Naive thymus-derived CD4-positive, alpha-beta T cell (primary cell): ENCODE results near the gene ESPL1. TPM values are rescaled to one million over a fixed set of nuclear protein-coding genes. Genes with fewer than 3 reads are reported as not detected.
A peak's percentile ranks its signal among the peaks of the same experiment; 100 is the strongest.
"Not testable (repeated sequence)": the region's sequence is repeated elsewhere in the genome, so short reads cannot be mapped to it uniquely, and the experiment has no call there.

Experiments used
- ATAC-seq: fragments of 150-1000 bp; cut with Tn5 transposase; 2 replicates; pipeline ENCODE4 v1.10.0; 2021; ENCODE audit warnings: mild to moderate bottlenecking, moderate library complexity
- CTCF ChIA-PET: fragments of 350-600 bp; sonication (Branson Sonifier 250); formaldehyde crosslinking; loops from one replicate; lab custom pipeline; 2021; ENCODE audit warnings: antibody characterized with exemption; lab: Charles Lee
- POLR2A ChIA-PET: fragments of 350-600 bp; sonication (Branson Sonifier 250); formaldehyde crosslinking; loops from one replicate; lab custom pipeline; 2021; ENCODE audit warnings: antibody characterized with exemption, inconsistent platforms; lab: Charles Lee
- DNase-seq, 9 donors: peaks; one replicate each; pipeline versions ENCODE4 v3.0.0 to v3.0.0-alpha.2; 2020 to 2022; ENCODE audit warnings: mixed read lengths in 1 of 9
- H3K27ac ChIP-seq: one replicate; pipeline ENCODE4 v1.7.0; 2013; ENCODE audit warnings: mild to moderate bottlenecking, low read depth, low read length, moderate library complexity
- H3K27me3 ChIP-seq, 2 donors: one replicate each; pipeline ENCODE4 v1.7.0; 2013; ENCODE audit warnings: low read length in 2 of 2, mild to moderate bottlenecking in 2 of 2, moderate library complexity in 2 of 2; ENCODE audit not compliant: control insufficient read depth in 2 of 2, insufficient read depth in 2 of 2
- H3K36me3 ChIP-seq, 3 experiments: 1 replicate in 2 of 3; 2 replicates in 1 of 3; pipeline ENCODE4 v1.7.0; 2013; ENCODE audit warnings: low read length in 3 of 3, mild to moderate bottlenecking in 3 of 3, moderate library complexity in 1 of 3; ENCODE audit not compliant: insufficient read depth in 3 of 3, control insufficient read depth in 2 of 3
- H3K4me1 ChIP-seq, 2 donors: one replicate each; pipeline ENCODE4 v1.7.0; 2013; ENCODE audit warnings: low read length in 2 of 2, mild to moderate bottlenecking in 2 of 2, moderate library complexity in 1 of 2; ENCODE audit not compliant: control insufficient read depth in 2 of 2, insufficient read depth in 2 of 2
- H3K4me3 ChIP-seq: 2 replicates; pipeline ENCODE4 v1.7.0; 2013; ENCODE audit warnings: mild to moderate bottlenecking, low read length
- H3K9me3 ChIP-seq, 3 experiments: 1 replicate in 2 of 3; 2 replicates in 1 of 3; pipeline ENCODE4 v1.7.0; 2013; ENCODE audit warnings: low read length in 3 of 3; ENCODE audit not compliant: control insufficient read depth in 2 of 3
- H3K27ac Mint-ChIP-seq, 9 donors: one replicate each; pipeline ENCODE4 v1.8.0; 2020 to 2022; ENCODE audit warnings: mixed read lengths in 9 of 9, mild to moderate bottlenecking in 8 of 9, moderate library complexity in 5 of 9, inconsistent platforms in 2 of 9
- H3K27me3 Mint-ChIP-seq, 5 donors: one replicate each; pipeline ENCODE4 v1.8.0; 2021 to 2022; ENCODE audit warnings: mixed read lengths in 5 of 5, mild to moderate bottlenecking in 1 of 5
- H3K36me3 Mint-ChIP-seq, 5 donors: one replicate each; pipeline ENCODE4 v1.8.0; 2020 to 2022; ENCODE audit warnings: mixed read lengths in 5 of 5, mild to moderate bottlenecking in 3 of 5, inconsistent platforms in 1 of 5
- H3K4me1 Mint-ChIP-seq, 7 donors: one replicate each; pipeline ENCODE4 v1.8.0; 2020 to 2022; ENCODE audit warnings: mixed read lengths in 7 of 7, mild to moderate bottlenecking in 3 of 7, inconsistent platforms in 1 of 7
- H3K4me3 Mint-ChIP-seq, 10 donors: one replicate each; pipeline ENCODE4 v1.8.0; 2020 to 2022; ENCODE audit warnings: mild to moderate bottlenecking in 10 of 10, mixed read lengths in 10 of 10, moderate library complexity in 6 of 10, inconsistent platforms in 2 of 10
- H3K9me3 Mint-ChIP-seq, 11 donors: one replicate each; pipeline ENCODE4 v1.8.0; 2020 to 2022; ENCODE audit warnings: mixed read lengths in 11 of 11, mild to moderate bottlenecking in 4 of 11, inconsistent platforms in 1 of 11, moderate library complexity in 1 of 11
- intact Hi-C, 2 donors: fragments of 100-400 bp; cut with micrococcal nuclease; formaldehyde crosslinking; loops; one replicate each; pipeline ENCODE4 v1.15.1; 2023
- polyA plus RNA-seq, 2 donors: library from polyadenylated mRNA; unstranded; fragments of 300-500 nt; fragmentation: Illumina TruSeq; gene quantifications; one replicate each; pipeline ENCODE4 v1.2.3, GENCODE V29; 2021
- total RNA-seq, 6 experiments: library from RNA in 5 of 6; stranded (reverse) in 5 of 6; gene quantifications; 1 replicate in 5 of 6; 2 replicates in 1 of 6; pipeline ENCODE4 v1.2.3 and lab custom pipeline; 2021 to 2026

ESPL1 gene
- total and polyA plus RNA-seq, 7 experiments from 2014 or later, result 0.08 to 65.4 (median 1.1) TPM; not detected in 2

- Mint-ChIP-seq H3K9me3 (no peaks in the 10 kb centered on the region), H3K27me3 (no peaks in the 10 kb centered on the region), H3K4me3 (peak within 1 kb of the TSS; percentile 91 to 100 (median 98)), H3K27ac (peak within 1 kb of the TSS; percentile 96 to 99 (median 98)), H3K36me3 (peaks cover 0 to 15% (median 8%) of the 10 kb centered on the region in 5 donors), H3K4me1 (peaks cover 27 to 62% (median 37%) of the 10 kb centered on the region in 7 donors)
- intact Hi-C loops, result loop anchor here (1.0 to 5.0 kb wide), 15 partner anchors 26 to 382 kb away; partner anchors contain the start of genes AAAS (in 2 of the 2), ATP5MC2 (in 2 of the 2), CSAD (in 2 of the 2) and EIF4B (in 2 of the 2)
- DNase-seq (peak; percentile 71 to 94 (median 88)), ATAC-seq (peak; percentile 95)
- H3K27ac ChIP-seq, result peak within 1 kb of the TSS; percentile 94
- H3K9me3 ChIP-seq, result no peaks in the 10 kb centered on the region
- peaks cover 0 to 24% (median 3%) of the 10 kb centered on the region in 3 experiments for H3K36me3 ChIP-seq
- ChIA-PET POLR2A (interaction anchor here (0.6 to 8.0 kb wide), 36 partner anchors 12 to 289 kb away, joined by 3 to 81 read pairs (median 4); partner anchors contain the start of genes AAAS, CSAD, EIF4B and ITGB7), CTCF (interaction anchor here (0.6 to 2.4 kb wide), 13 partner anchors 10 to 1247 kb away, joined by 3 to 18 read pairs (median 3); partner anchors contain the start of genes AAAS, ATP5MC2 and TARBP2)
- no peaks in the 10 kb centered on the region for H3K27me3 ChIP-seq
- peaks cover 24 to 28% of the 10 kb centered on the region in 2 donors for H3K4me1 ChIP-seq
- H3K4me3 ChIP-seq, result peak within 1 kb of the TSS; percentile 85
These were observed 27.2 kb downstream of the ESPL1 start, which contains the start of gene PFDN5 for GRCh38 chr12:53295070-53295890. TSS of gene PFDN5 (plus strand) at chr12:53295542. CDS start at chr12:53295568, 26 bp downstream.

- H3K4me3 Mint-ChIP-seq, result peak overlapping the region; percentile 91 to 100 (median 98)
- peaks cover 32 to 68% (median 43%) of the 10 kb centered on the region in 7 donors for H3K4me1 Mint-ChIP-seq
- H3K27me3 Mint-ChIP-seq, result no peaks in the 10 kb centered on the region
- H3K36me3 Mint-ChIP-seq, result peaks cover 0 to 19% (median 8%) of the 10 kb centered on the region in 5 donors
- H3K9me3 ChIP-seq, result no peaks in the 10 kb centered on the region
- intact Hi-C loops, result loop anchor here (1.0 to 5.0 kb wide), 15 partner anchors 25 to 381 kb away; partner anchors contain the start of genes AAAS (in 2 of the 2), ATP5MC2 (in 2 of the 2), CSAD (in 2 of the 2) and EIF4B (in 2 of the 2)
- H3K4me3 ChIP-seq, result peak overlapping the region; percentile 85
- no peaks in the 10 kb centered on the region for H3K27me3 ChIP-seq
- peak overlapping the region; percentile 96 to 99 (median 98) for H3K27ac Mint-ChIP-seq
- H3K4me1 ChIP-seq, result peaks cover 28 to 33% of the 10 kb centered on the region in 2 donors
- H3K27ac ChIP-seq, result peak overlapping the region; percentile 94
- peaks cover 0 to 24% (median 3%) of the 10 kb centered on the region in 3 experiments for H3K36me3 ChIP-seq
- no peaks in the 10 kb centered on the region for H3K9me3 Mint-ChIP-seq
- ChIA-PET CTCF (interaction anchor here (0.6 to 2.4 kb wide), 11 partner anchors 10 to 1246 kb away, joined by 3 to 18 read pairs (median 3); partner anchors contain the start of genes AAAS, ATP5MC2 and ESPL1), POLR2A (interaction anchor here (0.6 to 8.0 kb wide), 30 partner anchors 12 to 289 kb away, joined by 3 to 81 read pairs (median 5); partner anchors contain the start of genes AAAS, CSAD, EIF4B and ITGB7)
- ATAC-seq (no peak), DNase-seq (peak in 1 of 9 donors; percentile 9)
These were observed 27.8 kb downstream of the ESPL1 start for GRCh38 chr12:53295891-53296219.

GRCh38 chr12:53297106-53297505 lies 29.0 kb downstream of the ESPL1 start:
- Histone ChIP-seq H3K36me3 (peaks cover 0 to 27% (median 3%) of the 10 kb centered on the region in 3 experiments), H3K27ac (peak overlapping the region; percentile 94), H3K4me1 (peaks cover 28 to 33% of the 10 kb centered on the region in 2 donors)
- H3K4me3 ChIP-seq, H3K9me3 ChIP-seq, H3K27me3 ChIP-seq, ATAC-seq, H3K9me3 Mint-ChIP-seq, DNase-seq, H3K27me3 Mint-ChIP-seq: not testable (repeated sequence)
- CTCF ChIA-PET, result interaction anchor here (1.0 to 2.3 kb wide), 5 partner anchors 24 to 85 kb away, joined by 3 to 14 read pairs (median 4); partner anchors contain the start of genes AAAS and ESPL1
- Mint-ChIP-seq H3K27ac (peak overlapping the region in 6 of 9 donors; percentile 16 to 99 (median 96)), H3K36me3 (peaks cover 0 to 22% (median 8%) of the 10 kb centered on the region in 5 donors), H3K4me3 (peak overlapping the region; percentile 6 to 100 (median 84)), H3K4me1 (peaks cover 40 to 80% (median 54%) of the 10 kb centered on the region in 7 donors)
- POLR2A ChIA-PET, result interaction anchor here (0.7 to 8.0 kb wide), 12 partner anchors 23 to 204 kb away, joined by 3 to 81 read pairs (median 10); partner anchors contain the start of genes AAAS, CSAD, ITGB7 and SP1
- intact Hi-C loops, result loop anchor here (5.0 kb wide), 2 partner anchors 245 to 380 kb away; partner anchors contain the start of genes ATP5MC2 (in 1 of the 2) and TNS2 (in 1 of the 2)

- H3K27ac ChIP-seq, result peak overlapping the region; percentile 68
- Mint-ChIP-seq H3K9me3 (no peaks in the 10 kb centered on the region), H3K36me3 (peaks cover 7 to 23% (median 15%) of the 10 kb centered on the region in 5 donors), H3K4me1 (peaks cover 47 to 91% (median 61%) of the 10 kb centered on the region in 7 donors), H3K27me3 (no peaks in the 10 kb centered on the region), H3K4me3 (peak overlapping the region in 9 of 10 donors; percentile 6 to 95 (median 49)), H3K27ac (peak overlapping the region in 7 of 9 donors; percentile 20 to 97 (median 68))
- intact Hi-C loops, result loop anchor here (2.0 to 5.0 kb wide), 3 partner anchors 47 to 379 kb away; partner anchors contain the start of genes ATP5MC2 (in 1 of the 2) and TNS2 (in 1 of the 2)
- ATAC-seq (no peak), DNase-seq (no peak)
- H3K4me3 ChIP-seq, result no peak overlapping the region
- ChIA-PET CTCF (interaction anchor here (0.6 to 2.3 kb wide), 7 partner anchors 10 to 118 kb away, joined by 3 to 14 read pairs (median 5); partner anchors contain the start of genes AAAS, CSAD and ZNF740), POLR2A (interaction anchor here (0.6 to 8.0 kb wide), 11 partner anchors 12 to 273 kb away, joined by 3 to 81 read pairs (median 8); partner anchors contain the start of genes AAAS, CSAD, ITGB7 and TARBP2)
- peaks cover 0 to 38% (median 3%) of the 10 kb centered on the region in 3 experiments for H3K36me3 ChIP-seq
- no peaks in the 10 kb centered on the region for H3K9me3 ChIP-seq
- H3K4me1 ChIP-seq, result peaks cover 28 to 36% of the 10 kb centered on the region in 2 donors
- no peaks in the 10 kb centered on the region for H3K27me3 ChIP-seq
These were observed 30.1 kb downstream of the ESPL1 start for GRCh38 chr12:53298164-53298563.

- H3K27ac ChIP-seq, result peak overlapping the region; percentile 68
- H3K9me3 ChIP-seq, result no peaks in the 10 kb centered on the region
- no peaks in the 10 kb centered on the region for H3K27me3 ChIP-seq
- H3K36me3 ChIP-seq, result peaks cover 0 to 41% (median 3%) of the 10 kb centered on the region in 3 experiments
- peaks cover 47 to 90% (median 64%) of the 10 kb centered on the region in 7 donors for H3K4me1 Mint-ChIP-seq
- DNase-seq (peak in 2 of 9 donors; percentile 11 to 74), ATAC-seq (peak; percentile 26)
- POLR2A ChIA-PET, result interaction anchor here (1.0 to 8.0 kb wide), 12 partner anchors 11 to 219 kb away, joined by 3 to 81 read pairs (median 6); partner anchors contain the start of genes AAAS, CSAD, ESPL1 and ITGB7
- intact Hi-C loops, result loop anchor here (1.0 to 5.0 kb wide), 11 partner anchors 22 to 378 kb away; partner anchors contain the start of genes AAAS (in 2 of the 2), CSAD (in 2 of the 2), ZNF740 (in 2 of the 2) and ATP5MC2 (in 1 of the 2)
- no peaks in the 10 kb centered on the region for H3K27me3 Mint-ChIP-seq
- H3K4me1 ChIP-seq, result peaks cover 28 to 36% of the 10 kb centered on the region in 2 donors
- CTCF ChIA-PET, result interaction anchor here (0.7 to 1.4 kb wide), 6 partner anchors 22 to 119 kb away, joined by 3 to 6 read pairs (median 4); partner anchors contain the start of genes AAAS, CSAD and ZNF740
- peak overlapping the region; percentile 82 to 100 (median 98) for H3K4me3 Mint-ChIP-seq
- H3K27ac Mint-ChIP-seq, result peak overlapping the region; percentile 71 to 97 (median 92)
- no peaks in the 10 kb centered on the region for H3K9me3 Mint-ChIP-seq
- H3K4me3 ChIP-seq, result peak overlapping the region; percentile 65
- peaks cover 7 to 22% (median 15%) of the 10 kb centered on the region in 5 donors for H3K36me3 Mint-ChIP-seq
These were observed 31.0 kb downstream of the ESPL1 start for GRCh38 chr12:53299101-53299453.
